Measurements from ENCODE around the gene PIK3R4. TPM values are rescaled to one million over a fixed set of nuclear protein-coding genes. Genes with fewer than 3 reads are reported as not detected.

PIK3R4 gene
- 33.4 and 34.9 TPM in 2 replicates for total RNA-seq

GRCh38 chr3:130746246-130747039 lies at the start of gene PIK3R4:
Gene PIK3R4 (minus strand): TSS chr3:130746829. CDS start chr3:130745218, 1,611 bp downstream.
- peak within 1 kb of the TSS; percentile 84 for H3K4me3 Mint-ChIP-seq (ENCODE audit: low read depth)
- intact Hi-C loops (cut with micrococcal nuclease) = loop anchor here (1.0 to 5.0 kb wide), 5 partner anchors 104 to 756 kb away; partner anchors contain the start of genes ASTE1, MRPL3, NEK11 and NUDT16
- no peaks in the 10 kb centered on the region for H3K27me3 Mint-ChIP-seq (ENCODE audit: low read depth)
- H3K36me3 Mint-ChIP-seq (ENCODE audit: low read depth) = peaks cover 29% of the 10 kb centered on the region
- H3K9me3 Mint-ChIP-seq = no peaks in the 10 kb centered on the region
- peak within 1 kb of the TSS; percentile 93 for H3K27ac Mint-ChIP-seq
- H3K4me1 Mint-ChIP-seq (ENCODE audit: low read depth) = peaks cover 36% of the 10 kb centered on the region
- peak; percentile 94 for DNase-seq (ENCODE audit: low spot score)

GRCh38 chr3:130795396-130795795 lies 48.8 kb upstream of the PIK3R4 start:
- H3K27me3 Mint-ChIP-seq (ENCODE audit: low read depth) = peaks cover 48% of the 10 kb centered on the region
- H3K9me3 Mint-ChIP-seq = no peaks in the 10 kb centered on the region
- intact Hi-C loops (cut with micrococcal nuclease) = no loop called here

GRCh38 chr3:130792246-130792645 lies 45.6 kb upstream of the PIK3R4 start:
- intact Hi-C loops (cut with micrococcal nuclease) = no loop called here
- no peak overlapping the region for H3K27ac Mint-ChIP-seq
- H3K4me3 Mint-ChIP-seq (ENCODE audit: low read depth) = no peak overlapping the region
- H3K36me3 Mint-ChIP-seq (ENCODE audit: low read depth) = no peaks in the 10 kb centered on the region
- no peaks in the 10 kb centered on the region for H3K9me3 Mint-ChIP-seq
- DNase-seq (ENCODE audit: low spot score) = no peak
- H3K27me3 Mint-ChIP-seq (ENCODE audit: low read depth) = peaks cover 39% of the 10 kb centered on the region
- no peaks in the 10 kb centered on the region for H3K4me1 Mint-ChIP-seq (ENCODE audit: low read depth)

More at GRCh38 chr3:130795396-130795795, 48.8 kb upstream of the PIK3R4 start:
- no peak overlapping the region for H3K27ac Mint-ChIP-seq
- no peak for DNase-seq (ENCODE audit: low spot score)
- H3K4me3 Mint-ChIP-seq (ENCODE audit: low read depth) = no peak overlapping the region
- H3K36me3 Mint-ChIP-seq (ENCODE audit: low read depth) = no peaks in the 10 kb centered on the region
- H3K4me1 Mint-ChIP-seq (ENCODE audit: low read depth) = no peaks in the 10 kb centered on the region

GRCh38 chr3:130789782-130790322 lies 43.2 kb upstream of the PIK3R4 start:
- Mint-ChIP-seq H3K27ac (no peak overlapping the region), H3K4me3 (ENCODE audit: low read depth) (no peak overlapping the region), H3K4me1 (ENCODE audit: low read depth) (no peaks in the 10 kb centered on the region), H3K27me3 (ENCODE audit: low read depth) (peaks cover 39% of the 10 kb centered on the region), H3K9me3 (no peaks in the 10 kb centered on the region), H3K36me3 (ENCODE audit: low read depth) (no peaks in the 10 kb centered on the region)
- intact Hi-C loops (cut with micrococcal nuclease) = no loop called here
- DNase-seq (ENCODE audit: low spot score) = no peak

- Mint-ChIP-seq H3K4me3 (ENCODE audit: low read depth) (no peak overlapping the region), H3K27me3 (ENCODE audit: low read depth) (peaks cover 33% of the 10 kb centered on the region), H3K36me3 (ENCODE audit: low read depth) (no peaks in the 10 kb centered on the region), H3K4me1 (ENCODE audit: low read depth) (no peaks in the 10 kb centered on the region), H3K27ac (no peak overlapping the region), H3K9me3 (no peaks in the 10 kb centered on the region)
- no peak for DNase-seq (ENCODE audit: low spot score)
- intact Hi-C loops (cut with micrococcal nuclease) = no loop called here
Measured at GRCh38 chr3:130787422-130788068, 40.9 kb upstream of the PIK3R4 start.

GRCh38 chr3:130786306-130786705 lies 39.7 kb upstream of the PIK3R4 start:
- no peak overlapping the region for H3K27ac Mint-ChIP-seq

GRCh38 chr3:130783629-130784028 lies 37.0 kb upstream of the PIK3R4 start:
- Mint-ChIP-seq H3K27me3 (ENCODE audit: low read depth) (peaks cover 22% of the 10 kb centered on the region), H3K9me3 (no peaks in the 10 kb centered on the region), H3K36me3 (ENCODE audit: low read depth) (no peaks in the 10 kb centered on the region), H3K4me3 (ENCODE audit: low read depth) (no peak overlapping the region), H3K27ac (no peak overlapping the region), H3K4me1 (ENCODE audit: low read depth) (no peaks in the 10 kb centered on the region)
- DNase-seq (ENCODE audit: low spot score) = no peak
- intact Hi-C loops (cut with micrococcal nuclease) = no loop called here

More at GRCh38 chr3:130786306-130786705, 39.7 kb upstream of the PIK3R4 start:
- no peak overlapping the region for H3K4me3 Mint-ChIP-seq (ENCODE audit: low read depth)
- no peaks in the 10 kb centered on the region for H3K4me1 Mint-ChIP-seq (ENCODE audit: low read depth)
- intact Hi-C loops (cut with micrococcal nuclease) = no loop called here
- H3K27me3 Mint-ChIP-seq (ENCODE audit: low read depth) = peaks cover 26% of the 10 kb centered on the region
- H3K36me3 Mint-ChIP-seq (ENCODE audit: low read depth) = no peaks in the 10 kb centered on the region
- DNase-seq (ENCODE audit: low spot score) = no peak
- no peaks in the 10 kb centered on the region for H3K9me3 Mint-ChIP-seq

GRCh38 chr3:130779486-130779885 lies 32.9 kb upstream of the PIK3R4 start:
- no peaks in the 10 kb centered on the region for H3K4me1 Mint-ChIP-seq (ENCODE audit: low read depth)
- no peak for DNase-seq (ENCODE audit: low spot score)
- no peak overlapping the region for H3K4me3 Mint-ChIP-seq (ENCODE audit: low read depth)
- H3K9me3 Mint-ChIP-seq = no peaks in the 10 kb centered on the region
- intact Hi-C loops (cut with micrococcal nuclease) = no loop called here
- H3K27me3 Mint-ChIP-seq (ENCODE audit: low read depth) = peaks cover 26% of the 10 kb centered on the region
- no peak overlapping the region for H3K27ac Mint-ChIP-seq
- H3K36me3 Mint-ChIP-seq (ENCODE audit: low read depth) = no peaks in the 10 kb centered on the region

GRCh38 chr3:130779031-130779430 lies 32.4 kb upstream of the PIK3R4 start:
- Mint-ChIP-seq H3K27me3 (ENCODE audit: low read depth) (peaks cover 26% of the 10 kb centered on the region), H3K27ac (no peak overlapping the region)
- intact Hi-C loops (cut with micrococcal nuclease) = no loop called here

GRCh38 chr3:130773366-130773765 lies 26.7 kb upstream of the PIK3R4 start:
- no peak for DNase-seq (ENCODE audit: low spot score)
- H3K4me1 Mint-ChIP-seq (ENCODE audit: low read depth) = no peaks in the 10 kb centered on the region
- peaks cover 28% of the 10 kb centered on the region for H3K27me3 Mint-ChIP-seq (ENCODE audit: low read depth)
- no peaks in the 10 kb centered on the region for H3K9me3 Mint-ChIP-seq
- intact Hi-C loops (cut with micrococcal nuclease) = no loop called here
- no peak overlapping the region for H3K4me3 Mint-ChIP-seq (ENCODE audit: low read depth)
- H3K27ac Mint-ChIP-seq = no peak overlapping the region
- no peaks in the 10 kb centered on the region for H3K36me3 Mint-ChIP-seq (ENCODE audit: low read depth)

More at GRCh38 chr3:130779031-130779430, 32.4 kb upstream of the PIK3R4 start:
- no peak overlapping the region for H3K4me3 Mint-ChIP-seq (ENCODE audit: low read depth)
- DNase-seq (ENCODE audit: low spot score) = no peak
- H3K9me3 Mint-ChIP-seq = no peaks in the 10 kb centered on the region
- H3K4me1 Mint-ChIP-seq (ENCODE audit: low read depth) = no peaks in the 10 kb centered on the region
- no peaks in the 10 kb centered on the region for H3K36me3 Mint-ChIP-seq (ENCODE audit: low read depth)

- DNase-seq (ENCODE audit: low spot score) = no peak
- Mint-ChIP-seq H3K4me1 (ENCODE audit: low read depth) (no peaks in the 10 kb centered on the region), H3K27me3 (ENCODE audit: low read depth) (peaks cover 31% of the 10 kb centered on the region), H3K36me3 (ENCODE audit: low read depth) (no peaks in the 10 kb centered on the region), H3K4me3 (ENCODE audit: low read depth) (no peak overlapping the region), H3K9me3 (no peaks in the 10 kb centered on the region), H3K27ac (no peak overlapping the region)
- intact Hi-C loops (cut with micrococcal nuclease) = no loop called here
Measured at GRCh38 chr3:130772129-130772528, 25.5 kb upstream of the PIK3R4 start.

- Mint-ChIP-seq H3K36me3 (ENCODE audit: low read depth) (no peaks in the 10 kb centered on the region), H3K9me3 (no peaks in the 10 kb centered on the region), H3K27ac (no peak overlapping the region), H3K27me3 (ENCODE audit: low read depth) (peaks cover 31% of the 10 kb centered on the region), H3K4me1 (ENCODE audit: low read depth) (no peaks in the 10 kb centered on the region), H3K4me3 (ENCODE audit: low read depth) (no peak overlapping the region)
- intact Hi-C loops (cut with micrococcal nuclease) = no loop called here
- DNase-seq (ENCODE audit: low spot score) = no peak
Measured at GRCh38 chr3:130770644-130771043, 24.0 kb upstream of the PIK3R4 start.

All from activated T-helper 2 cell treated with anti-CD3 and anti-CD28 coated beads, Interferon-gamma antibody, Interleukin-2, Interleukin-4, amounts not matched to agents 10 μg/mL and 5 μg/mL and 100 μg/mL, durations not matched to agents 14 hours and 24 hours and 36 hours (primary cell).